Measurements from ENCODE around the gene LRRC58. TPM values are rescaled to one million over a fixed set of nuclear protein-coding genes. Genes with fewer than 3 reads are reported as not detected.

LRRC58 gene
- total and polyA plus RNA-seq, 2 of the 13 experiments (the other 11 are each of a cell fraction or from before 2014, with no cell fraction given): 9.7 to 17.3 TPM

DNA sequence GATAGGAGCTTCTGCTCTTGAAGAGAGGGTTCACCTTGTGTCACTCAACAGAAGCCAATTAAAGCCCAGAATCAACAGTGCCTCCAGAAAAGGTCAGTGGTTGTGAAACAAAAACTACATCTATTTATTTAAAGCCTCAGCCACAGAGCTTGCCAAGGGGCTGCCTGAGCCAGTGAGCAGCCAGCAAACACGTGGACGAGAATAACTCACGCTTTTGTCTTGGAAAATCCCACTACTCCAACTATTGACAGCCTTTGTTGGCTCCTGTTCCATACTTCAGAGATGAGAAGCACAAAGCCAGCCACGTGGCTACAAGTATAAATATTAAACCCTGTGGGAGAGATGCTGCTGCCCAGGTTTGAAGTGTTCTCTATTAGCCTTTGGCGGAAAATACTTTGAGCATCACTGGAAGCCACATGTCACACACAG is 74.4 kb downstream of the LRRC58 start (continued):
- TF ChIP-seq TARDBP (CRISPR knock-in tag; IDR thresholded peaks at IDR 0.05): peak; percentile 47; the same call in 1 of the 2 replicates
- peak; percentile 93 for TF ChIP-seq SALL1 (CRISPR knock-in tag; IDR thresholded peaks at IDR 0.05)
- TF ChIP-seq ZNF557 (CRISPR knock-in tag; IDR thresholded peaks at IDR 0.05): no peak
- TF ChIP-seq, protein P1, sequence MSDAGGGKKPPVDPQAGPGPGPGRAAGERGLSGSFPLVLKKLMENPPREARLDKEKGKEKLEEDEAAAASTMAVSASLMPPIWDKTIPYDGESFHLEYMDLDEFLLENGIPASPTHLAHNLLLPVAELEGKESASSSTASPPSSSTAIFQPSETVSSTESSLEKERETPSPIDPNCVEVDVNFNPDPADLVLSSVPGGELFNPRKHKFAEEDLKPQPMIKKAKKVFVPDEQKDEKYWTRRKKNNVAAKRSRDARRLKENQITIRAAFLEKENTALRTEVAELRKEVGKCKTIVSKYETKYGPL (CRISPR knock-in tag; IDR thresholded peaks at IDR 0.05): no peak
- no peak for TF ChIP-seq DNMT1 (CRISPR knock-in tag; IDR thresholded peaks at IDR 0.05)
- TF ChIP-seq ZNF616 (CRISPR knock-in tag; IDR thresholded peaks at IDR 0.05; ENCODE audit: low read depth): no peak
- TF ChIP-seq, protein P2, sequence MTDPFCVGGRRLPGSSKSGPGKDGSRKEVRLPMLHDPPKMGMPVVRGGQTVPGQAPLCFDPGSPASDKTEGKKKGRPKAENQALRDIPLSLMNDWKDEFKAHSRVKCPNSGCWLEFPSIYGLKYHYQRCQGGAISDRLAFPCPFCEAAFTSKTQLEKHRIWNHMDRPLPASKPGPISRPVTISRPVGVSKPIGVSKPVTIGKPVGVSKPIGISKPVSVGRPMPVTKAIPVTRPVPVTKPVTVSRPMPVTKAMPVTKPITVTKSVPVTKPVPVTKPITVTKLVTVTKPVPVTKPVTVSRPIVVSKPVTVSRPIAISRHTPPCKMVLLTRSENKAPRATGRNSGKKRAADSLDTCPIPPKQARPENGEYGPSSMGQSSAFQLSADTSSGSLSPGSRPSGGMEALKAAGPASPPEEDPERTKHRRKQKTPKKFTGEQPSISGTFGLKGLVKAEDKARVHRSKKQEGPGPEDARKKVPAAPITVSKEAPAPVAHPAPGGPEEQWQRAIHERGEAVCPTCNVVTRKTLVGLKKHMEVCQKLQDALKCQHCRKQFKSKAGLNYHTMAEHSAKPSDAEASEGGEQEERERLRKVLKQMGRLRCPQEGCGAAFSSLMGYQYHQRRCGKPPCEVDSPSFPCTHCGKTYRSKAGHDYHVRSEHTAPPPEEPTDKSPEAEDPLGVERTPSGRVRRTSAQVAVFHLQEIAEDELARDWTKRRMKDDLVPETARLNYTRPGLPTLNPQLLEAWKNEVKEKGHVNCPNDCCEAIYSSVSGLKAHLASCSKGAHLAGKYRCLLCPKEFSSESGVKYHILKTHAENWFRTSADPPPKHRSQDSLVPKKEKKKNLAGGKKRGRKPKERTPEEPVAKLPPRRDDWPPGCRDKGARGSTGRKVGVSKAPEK (CRISPR knock-in tag; IDR thresholded peaks at IDR 0.05; ENCODE audit: borderline replicate concordance): no peak
- TF ChIP-seq, protein P3, sequence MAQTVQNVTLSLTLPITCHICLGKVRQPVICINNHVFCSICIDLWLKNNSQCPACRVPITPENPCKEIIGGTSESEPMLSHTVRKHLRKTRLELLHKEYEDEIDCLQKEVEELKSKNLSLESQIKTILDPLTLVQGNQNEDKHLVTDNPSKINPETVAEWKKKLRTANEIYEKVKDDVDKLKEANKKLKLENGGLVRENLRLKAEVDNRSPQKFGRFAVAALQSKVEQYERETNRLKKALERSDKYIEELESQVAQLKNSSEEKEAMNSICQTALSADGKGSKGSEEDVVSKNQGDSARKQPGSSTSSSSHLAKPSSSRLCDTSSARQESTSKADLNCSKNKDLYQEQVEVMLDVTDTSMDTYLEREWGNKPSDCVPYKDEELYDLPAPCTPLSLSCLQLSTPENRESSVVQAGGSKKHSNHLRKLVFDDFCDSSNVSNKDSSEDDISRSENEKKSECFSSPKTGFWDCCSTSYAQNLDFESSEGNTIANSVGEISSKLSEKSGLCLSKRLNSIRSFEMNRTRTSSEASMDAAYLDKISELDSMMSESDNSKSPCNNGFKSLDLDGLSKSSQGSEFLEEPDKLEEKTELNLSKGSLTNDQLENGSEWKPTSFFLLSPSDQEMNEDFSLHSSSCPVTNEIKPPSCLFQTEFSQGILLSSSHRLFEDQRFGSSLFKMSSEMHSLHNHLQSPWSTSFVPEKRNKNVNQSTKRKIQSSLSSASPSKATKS (CRISPR knock-in tag; IDR thresholded peaks at IDR 0.05): no peak
- TF ChIP-seq SOX6 (IDR thresholded peaks at IDR 0.05): no peak
- TF ChIP-seq SOX6 (CRISPR knock-in tag; IDR thresholded peaks at IDR 0.05): peak; percentile 100
- TF ChIP-seq ZNF34 (CRISPR knock-in tag; IDR thresholded peaks at IDR 0.05; ENCODE audit: borderline replicate concordance): no peak
- TF ChIP-seq, protein P4, sequence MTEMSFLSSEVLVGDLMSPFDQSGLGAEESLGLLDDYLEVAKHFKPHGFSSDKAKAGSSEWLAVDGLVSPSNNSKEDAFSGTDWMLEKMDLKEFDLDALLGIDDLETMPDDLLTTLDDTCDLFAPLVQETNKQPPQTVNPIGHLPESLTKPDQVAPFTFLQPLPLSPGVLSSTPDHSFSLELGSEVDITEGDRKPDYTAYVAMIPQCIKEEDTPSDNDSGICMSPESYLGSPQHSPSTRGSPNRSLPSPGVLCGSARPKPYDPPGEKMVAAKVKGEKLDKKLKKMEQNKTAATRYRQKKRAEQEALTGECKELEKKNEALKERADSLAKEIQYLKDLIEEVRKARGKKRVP (CRISPR knock-in tag; IDR thresholded peaks at IDR 0.05): peak in 1 of 2 experiments; percentile 59; a peak in 2 of 4 replicates
- TF ChIP-seq, protein P5, sequence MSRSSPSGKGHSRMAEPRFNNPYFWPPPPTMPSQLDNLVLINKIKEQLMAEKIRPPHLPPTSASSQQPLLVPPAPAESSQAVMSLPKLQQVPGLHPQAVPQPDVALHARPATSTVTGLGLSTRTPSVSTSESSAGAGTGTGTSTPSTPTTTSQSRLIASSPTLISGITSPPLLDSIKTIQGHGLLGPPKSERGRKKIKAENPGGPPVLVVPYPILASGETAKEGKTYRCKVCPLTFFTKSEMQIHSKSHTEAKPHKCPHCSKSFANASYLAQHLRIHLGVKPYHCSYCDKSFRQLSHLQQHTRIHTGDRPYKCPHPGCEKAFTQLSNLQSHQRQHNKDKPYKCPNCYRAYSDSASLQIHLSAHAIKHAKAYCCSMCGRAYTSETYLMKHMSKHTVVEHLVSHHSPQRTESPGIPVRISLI (CRISPR knock-in tag; IDR thresholded peaks at IDR 0.05; ENCODE audit: borderline replicate concordance): no peak
- TF ChIP-seq ZNF782 (CRISPR knock-in tag; IDR thresholded peaks at IDR 0.05; ENCODE audit: borderline replicate concordance): no peak
- TF ChIP-seq ZSCAN20 (CRISPR knock-in tag; IDR thresholded peaks at IDR 0.05; ENCODE audit: borderline replicate concordance): no peak
- TF ChIP-seq ZNF274 (CRISPR knock-in tag; IDR thresholded peaks at IDR 0.05): no peak
- TF ChIP-seq NR3C1 (CRISPR knock-in tag; IDR thresholded peaks at IDR 0.05): no peak
- TF ChIP-seq, protein P6, sequence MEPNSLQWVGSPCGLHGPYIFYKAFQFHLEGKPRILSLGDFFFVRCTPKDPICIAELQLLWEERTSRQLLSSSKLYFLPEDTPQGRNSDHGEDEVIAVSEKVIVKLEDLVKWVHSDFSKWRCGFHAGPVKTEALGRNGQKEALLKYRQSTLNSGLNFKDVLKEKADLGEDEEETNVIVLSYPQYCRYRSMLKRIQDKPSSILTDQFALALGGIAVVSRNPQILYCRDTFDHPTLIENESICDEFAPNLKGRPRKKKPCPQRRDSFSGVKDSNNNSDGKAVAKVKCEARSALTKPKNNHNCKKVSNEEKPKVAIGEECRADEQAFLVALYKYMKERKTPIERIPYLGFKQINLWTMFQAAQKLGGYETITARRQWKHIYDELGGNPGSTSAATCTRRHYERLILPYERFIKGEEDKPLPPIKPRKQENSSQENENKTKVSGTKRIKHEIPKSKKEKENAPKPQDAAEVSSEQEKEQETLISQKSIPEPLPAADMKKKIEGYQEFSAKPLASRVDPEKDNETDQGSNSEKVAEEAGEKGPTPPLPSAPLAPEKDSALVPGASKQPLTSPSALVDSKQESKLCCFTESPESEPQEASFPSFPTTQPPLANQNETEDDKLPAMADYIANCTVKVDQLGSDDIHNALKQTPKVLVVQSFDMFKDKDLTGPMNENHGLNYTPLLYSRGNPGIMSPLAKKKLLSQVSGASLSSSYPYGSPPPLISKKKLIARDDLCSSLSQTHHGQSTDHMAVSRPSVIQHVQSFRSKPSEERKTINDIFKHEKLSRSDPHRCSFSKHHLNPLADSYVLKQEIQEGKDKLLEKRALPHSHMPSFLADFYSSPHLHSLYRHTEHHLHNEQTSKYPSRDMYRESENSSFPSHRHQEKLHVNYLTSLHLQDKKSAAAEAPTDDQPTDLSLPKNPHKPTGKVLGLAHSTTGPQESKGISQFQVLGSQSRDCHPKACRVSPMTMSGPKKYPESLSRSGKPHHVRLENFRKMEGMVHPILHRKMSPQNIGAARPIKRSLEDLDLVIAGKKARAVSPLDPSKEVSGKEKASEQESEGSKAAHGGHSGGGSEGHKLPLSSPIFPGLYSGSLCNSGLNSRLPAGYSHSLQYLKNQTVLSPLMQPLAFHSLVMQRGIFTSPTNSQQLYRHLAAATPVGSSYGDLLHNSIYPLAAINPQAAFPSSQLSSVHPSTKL (CRISPR knock-in tag; IDR thresholded peaks at IDR 0.05): peak; percentile 97

All from HepG2 (cell line).